ENCODE data around the gene RELA.
A peak's percentile ranks its signal among the peaks of the same experiment; 100 is the strongest.

Gene RELA

DNA sequence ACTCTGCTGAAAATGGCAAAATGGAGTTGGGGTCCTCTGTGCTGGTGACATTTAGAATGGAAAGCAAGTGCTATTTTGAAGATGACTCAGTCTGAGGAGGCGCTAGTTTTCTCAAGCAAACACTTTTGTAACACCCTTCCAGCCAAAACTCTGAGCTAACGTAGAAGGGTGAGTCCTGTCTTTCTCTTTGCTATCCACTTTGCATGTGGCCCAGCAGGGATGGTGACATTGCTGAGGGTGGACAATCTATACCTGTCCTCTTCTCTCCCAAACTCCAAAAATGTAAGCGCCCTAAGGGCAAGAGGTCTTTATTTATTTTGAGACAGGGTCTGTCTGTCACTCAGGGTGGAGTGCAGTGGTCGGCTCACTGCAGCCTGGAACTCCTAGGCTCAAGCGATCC is 45.7 kb upstream of the RELA start:
- no peak for TF ChIP-seq TEAD4 (IDR thresholded peaks at IDR 0.05)
- TF ChIP-seq EGR1 (IDR thresholded peaks at IDR 0.05), result no peak
- TF ChIP-seq NFIC (IDR thresholded peaks at IDR 0.05), result no peak
- no peak for TF ChIP-seq EP300 (IDR thresholded peaks at IDR 0.05; ENCODE audit: borderline replicate concordance)
- TF ChIP-seq ZBTB7A (IDR thresholded peaks at IDR 0.05; ENCODE audit: low read depth), result no peak
- no peak for TF ChIP-seq RAD21 (IDR thresholded peaks at IDR 0.05; ENCODE audit: low read depth)
- TF ChIP-seq, protein P1, sequence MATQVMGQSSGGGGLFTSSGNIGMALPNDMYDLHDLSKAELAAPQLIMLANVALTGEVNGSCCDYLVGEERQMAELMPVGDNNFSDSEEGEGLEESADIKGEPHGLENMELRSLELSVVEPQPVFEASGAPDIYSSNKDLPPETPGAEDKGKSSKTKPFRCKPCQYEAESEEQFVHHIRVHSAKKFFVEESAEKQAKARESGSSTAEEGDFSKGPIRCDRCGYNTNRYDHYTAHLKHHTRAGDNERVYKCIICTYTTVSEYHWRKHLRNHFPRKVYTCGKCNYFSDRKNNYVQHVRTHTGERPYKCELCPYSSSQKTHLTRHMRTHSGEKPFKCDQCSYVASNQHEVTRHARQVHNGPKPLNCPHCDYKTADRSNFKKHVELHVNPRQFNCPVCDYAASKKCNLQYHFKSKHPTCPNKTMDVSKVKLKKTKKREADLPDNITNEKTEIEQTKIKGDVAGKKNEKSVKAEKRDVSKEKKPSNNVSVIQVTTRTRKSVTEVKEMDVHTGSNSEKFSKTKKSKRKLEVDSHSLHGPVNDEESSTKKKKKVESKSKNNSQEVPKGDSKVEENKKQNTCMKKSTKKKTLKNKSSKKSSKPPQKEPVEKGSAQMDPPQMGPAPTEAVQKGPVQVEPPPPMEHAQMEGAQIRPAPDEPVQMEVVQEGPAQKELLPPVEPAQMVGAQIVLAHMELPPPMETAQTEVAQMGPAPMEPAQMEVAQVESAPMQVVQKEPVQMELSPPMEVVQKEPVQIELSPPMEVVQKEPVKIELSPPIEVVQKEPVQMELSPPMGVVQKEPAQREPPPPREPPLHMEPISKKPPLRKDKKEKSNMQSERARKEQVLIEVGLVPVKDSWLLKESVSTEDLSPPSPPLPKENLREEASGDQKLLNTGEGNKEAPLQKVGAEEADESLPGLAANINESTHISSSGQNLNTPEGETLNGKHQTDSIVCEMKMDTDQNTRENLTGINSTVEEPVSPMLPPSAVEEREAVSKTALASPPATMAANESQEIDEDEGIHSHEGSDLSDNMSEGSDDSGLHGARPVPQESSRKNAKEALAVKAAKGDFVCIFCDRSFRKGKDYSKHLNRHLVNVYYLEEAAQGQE (IDR thresholded peaks at IDR 0.05; ENCODE audit: low read depth), result no peak
- no peak for TF ChIP-seq TAF1 (IDR thresholded peaks at IDR 0.05; ENCODE audit: low read depth)
- TF ChIP-seq, protein P2, sequence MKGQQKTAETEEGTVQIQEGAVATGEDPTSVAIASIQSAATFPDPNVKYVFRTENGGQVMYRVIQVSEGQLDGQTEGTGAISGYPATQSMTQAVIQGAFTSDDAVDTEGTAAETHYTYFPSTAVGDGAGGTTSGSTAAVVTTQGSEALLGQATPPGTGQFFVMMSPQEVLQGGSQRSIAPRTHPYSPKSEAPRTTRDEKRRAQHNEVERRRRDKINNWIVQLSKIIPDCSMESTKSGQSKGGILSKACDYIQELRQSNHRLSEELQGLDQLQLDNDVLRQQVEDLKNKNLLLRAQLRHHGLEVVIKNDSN (IDR thresholded peaks at IDR 0.05), result no peak
- no peak for TF ChIP-seq FOXM1 (IDR thresholded peaks at IDR 0.05; ENCODE audit: borderline replicate concordance, low read depth)

DNA sequence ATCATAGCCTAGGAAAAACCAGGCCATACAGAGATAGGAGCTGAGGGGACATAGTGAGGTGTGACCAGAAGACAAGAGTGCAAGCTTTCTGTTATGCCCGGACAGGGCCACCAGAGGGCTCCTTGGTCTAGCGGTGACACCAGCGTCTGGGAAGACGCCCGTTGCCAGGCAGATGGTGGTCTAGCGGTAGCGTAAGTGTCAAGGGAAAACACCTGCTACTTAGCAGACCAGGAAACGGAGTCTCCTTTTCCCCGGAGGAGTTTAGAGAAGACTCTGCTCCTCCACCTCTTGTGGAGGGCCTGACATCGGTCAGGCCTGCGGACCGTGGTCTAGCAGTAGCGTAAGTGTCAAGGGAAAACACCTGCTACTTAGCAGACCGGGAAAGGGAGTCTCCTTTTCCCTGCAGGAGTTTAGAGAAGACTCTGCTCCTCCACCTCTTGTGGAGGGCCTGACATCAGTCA is 43.6 kb upstream of the RELA start:
- peak; percentile 57 for TF ChIP-seq RAD21 (IDR thresholded peaks at IDR 0.05; ENCODE audit: low read depth)

DNA sequence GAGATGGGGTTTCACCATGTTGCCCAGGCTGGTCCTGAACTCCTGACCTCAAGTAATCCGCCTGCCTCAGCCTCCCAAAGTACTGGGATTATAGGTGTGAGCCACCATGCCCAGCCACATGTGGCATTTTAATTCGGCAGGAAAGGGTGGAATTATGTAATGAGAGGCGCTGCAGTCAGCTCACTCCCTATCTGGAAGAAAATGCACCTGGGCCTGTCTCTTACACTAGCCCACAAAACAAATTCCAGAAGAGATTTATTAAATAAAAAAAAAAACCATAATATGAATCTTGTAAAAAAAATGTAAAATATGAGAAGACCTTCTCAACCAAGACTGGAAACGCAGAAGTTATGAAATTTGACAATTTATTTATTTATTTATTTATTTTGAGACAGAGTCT is 41.1 kb upstream of the RELA start:
- TF ChIP-seq CREB1 (IDR thresholded peaks at IDR 0.05; ENCODE audit: low read depth) (no peak), TCF12 (IDR thresholded peaks at IDR 0.05; ENCODE audit: low read depth) (no peak)
- TF ChIP-seq, protein P2 (IDR thresholded peaks at IDR 0.05), result no peak
- TF ChIP-seq, protein P3, sequence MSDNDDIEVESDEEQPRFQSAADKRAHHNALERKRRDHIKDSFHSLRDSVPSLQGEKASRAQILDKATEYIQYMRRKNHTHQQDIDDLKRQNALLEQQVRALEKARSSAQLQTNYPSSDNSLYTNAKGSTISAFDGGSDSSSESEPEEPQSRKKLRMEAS (IDR thresholded peaks at IDR 0.05), result no peak

DNA sequence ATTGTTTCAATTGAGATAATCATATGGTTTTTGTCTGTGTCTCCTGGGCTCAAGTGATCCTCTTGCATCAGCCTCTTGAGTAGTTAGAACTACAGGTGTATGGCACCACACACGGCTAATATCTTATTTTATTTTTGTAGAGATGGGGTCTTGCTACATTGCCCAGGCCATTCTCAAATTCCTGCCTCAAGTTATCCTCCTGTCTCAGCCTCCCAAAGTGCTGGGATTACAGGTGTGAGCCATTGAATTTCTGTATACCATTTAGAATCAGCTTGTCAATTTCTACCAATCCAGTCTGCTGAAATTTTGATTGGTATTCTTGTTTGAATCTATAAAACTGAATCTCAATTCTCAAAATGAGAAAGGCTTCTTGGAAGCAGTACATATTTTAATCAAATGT is 39.0 kb upstream of the RELA start:
- TF ChIP-seq NFIC (IDR thresholded peaks at IDR 0.05), result no peak
- no peak for TF ChIP-seq EP300 (IDR thresholded peaks at IDR 0.05; ENCODE audit: borderline replicate concordance)
- no peak for TF ChIP-seq TEAD4 (IDR thresholded peaks at IDR 0.05)
- TF ChIP-seq EGR1 (IDR thresholded peaks at IDR 0.05), result no peak
- TF ChIP-seq YY1 (IDR thresholded peaks at IDR 0.05; ENCODE audit: low read depth), result no peak
- no peak for TF ChIP-seq ZBTB7A (IDR thresholded peaks at IDR 0.05; ENCODE audit: low read depth)
- TF ChIP-seq, protein P2 (IDR thresholded peaks at IDR 0.05), result no peak
- no peak for TF ChIP-seq TAF1 (IDR thresholded peaks at IDR 0.05; ENCODE audit: low read depth)
- TF ChIP-seq, protein P3 (IDR thresholded peaks at IDR 0.05), result no peak
- TF ChIP-seq CREB1 (IDR thresholded peaks at IDR 0.05; ENCODE audit: low read depth), result no peak
- TF ChIP-seq TCF12 (IDR thresholded peaks at IDR 0.05; ENCODE audit: low read depth), result no peak
- no peak for TF ChIP-seq FOXM1 (IDR thresholded peaks at IDR 0.05; ENCODE audit: borderline replicate concordance, low read depth)
- TF ChIP-seq, protein P1 (IDR thresholded peaks at IDR 0.05; ENCODE audit: low read depth), result no peak
- TF ChIP-seq CEBPB (IDR thresholded peaks at IDR 0.05), result no peak
- TF ChIP-seq RAD21 (IDR thresholded peaks at IDR 0.05; ENCODE audit: low read depth), result no peak

DNA sequence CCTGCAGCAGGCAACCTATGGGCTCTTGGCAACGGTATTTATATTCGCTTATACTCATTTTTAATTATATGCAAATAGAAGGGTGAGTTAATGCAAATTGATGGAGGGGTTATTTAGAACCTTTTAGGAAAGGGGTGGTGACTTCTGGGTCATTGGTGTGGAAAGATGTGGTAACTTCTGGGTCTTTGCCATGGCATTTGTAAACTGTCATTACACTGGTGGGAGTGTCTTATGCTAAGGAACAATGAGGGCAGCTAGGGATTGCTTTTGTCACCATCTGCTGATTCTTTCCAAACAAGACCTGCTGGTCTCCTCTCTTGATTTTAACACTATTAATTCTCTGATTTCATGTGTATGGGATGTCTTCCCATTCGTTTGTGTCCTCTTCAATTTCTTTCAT is 37.7 kb upstream of the RELA start:
- TF ChIP-seq NFIC (IDR thresholded peaks at IDR 0.05) (peak; percentile 50), CEBPB (IDR thresholded peaks at IDR 0.05) (no peak), TEAD4 (IDR thresholded peaks at IDR 0.05) (peak; percentile 19; the same call in 1 of the 2 replicates), RAD21 (IDR thresholded peaks at IDR 0.05; ENCODE audit: low read depth) (peak; percentile 9; the same call in 1 of the 2 replicates), YY1 (IDR thresholded peaks at IDR 0.05; ENCODE audit: low read depth) (no peak)
- TF ChIP-seq, protein P2 (IDR thresholded peaks at IDR 0.05), result no peak

DNA sequence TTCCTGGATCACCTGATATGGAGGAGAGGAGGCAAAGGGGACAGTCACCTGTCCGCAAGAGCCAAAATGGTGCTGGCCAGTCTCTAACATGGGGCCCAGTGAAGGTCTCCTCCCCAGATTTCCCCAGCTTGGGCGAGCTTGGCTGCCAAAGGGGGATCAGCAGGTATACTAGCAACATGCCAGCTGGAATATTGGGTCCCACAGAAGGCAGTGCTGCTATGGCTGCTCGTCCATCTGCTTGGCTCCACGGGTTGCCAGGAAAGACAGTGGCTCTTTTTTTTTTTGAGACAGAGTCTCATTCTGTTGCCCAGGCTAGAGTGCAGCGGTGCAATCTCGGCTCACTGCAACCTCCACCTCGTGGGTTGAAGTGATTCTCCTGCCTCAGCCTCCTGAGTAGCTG is 36.6 kb upstream of the RELA start:
- TF ChIP-seq EGR1 (IDR thresholded peaks at IDR 0.05) (no peak), RAD21 (IDR thresholded peaks at IDR 0.05; ENCODE audit: low read depth) (no peak), YY1 (IDR thresholded peaks at IDR 0.05; ENCODE audit: low read depth) (no peak), ZBTB7A (IDR thresholded peaks at IDR 0.05; ENCODE audit: low read depth) (no peak), TCF12 (IDR thresholded peaks at IDR 0.05; ENCODE audit: low read depth) (no peak), NFIC (IDR thresholded peaks at IDR 0.05) (no peak), TAF1 (IDR thresholded peaks at IDR 0.05; ENCODE audit: low read depth) (no peak)
- TF ChIP-seq, protein P2 (IDR thresholded peaks at IDR 0.05), result no peak
- TF ChIP-seq, protein P3 (IDR thresholded peaks at IDR 0.05), result no peak
- TF ChIP-seq, protein P1 (IDR thresholded peaks at IDR 0.05; ENCODE audit: low read depth), result no peak

Measured in Ishikawa (cell line).